Measurements from ENCODE around the gene VPS39.
"Not testable (repeated sequence)": the region's sequence is repeated elsewhere in the genome, so short reads cannot be mapped to it uniquely, and the experiment has no call there.

The VPS39 gene

DNA sequence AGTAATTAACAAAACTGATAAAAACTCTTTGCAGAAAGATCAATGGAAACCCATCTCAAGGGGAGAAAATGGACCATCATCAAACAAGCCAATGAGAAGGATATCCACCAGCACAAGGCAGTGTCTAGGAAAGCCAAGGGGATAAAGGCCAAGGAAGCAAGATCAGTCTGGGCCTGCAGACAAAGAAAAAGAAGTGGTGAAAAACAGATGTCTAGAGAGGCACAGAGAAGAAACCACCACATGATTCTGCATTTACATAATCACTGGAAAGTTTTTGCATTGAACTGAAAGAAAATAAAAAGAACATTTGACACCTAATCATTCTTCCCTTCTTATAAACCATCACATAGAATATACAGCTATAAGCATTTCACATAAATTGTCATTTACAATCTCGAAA, 23.0 kb upstream of the VPS39 start:
- no peak overlapping the region for H3K27ac ChIP-seq
- TF ChIP-seq, protein P1, sequence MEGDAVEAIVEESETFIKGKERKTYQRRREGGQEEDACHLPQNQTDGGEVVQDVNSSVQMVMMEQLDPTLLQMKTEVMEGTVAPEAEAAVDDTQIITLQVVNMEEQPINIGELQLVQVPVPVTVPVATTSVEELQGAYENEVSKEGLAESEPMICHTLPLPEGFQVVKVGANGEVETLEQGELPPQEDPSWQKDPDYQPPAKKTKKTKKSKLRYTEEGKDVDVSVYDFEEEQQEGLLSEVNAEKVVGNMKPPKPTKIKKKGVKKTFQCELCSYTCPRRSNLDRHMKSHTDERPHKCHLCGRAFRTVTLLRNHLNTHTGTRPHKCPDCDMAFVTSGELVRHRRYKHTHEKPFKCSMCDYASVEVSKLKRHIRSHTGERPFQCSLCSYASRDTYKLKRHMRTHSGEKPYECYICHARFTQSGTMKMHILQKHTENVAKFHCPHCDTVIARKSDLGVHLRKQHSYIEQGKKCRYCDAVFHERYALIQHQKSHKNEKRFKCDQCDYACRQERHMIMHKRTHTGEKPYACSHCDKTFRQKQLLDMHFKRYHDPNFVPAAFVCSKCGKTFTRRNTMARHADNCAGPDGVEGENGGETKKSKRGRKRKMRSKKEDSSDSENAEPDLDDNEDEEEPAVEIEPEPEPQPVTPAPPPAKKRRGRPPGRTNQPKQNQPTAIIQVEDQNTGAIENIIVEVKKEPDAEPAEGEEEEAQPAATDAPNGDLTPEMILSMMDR (IDR thresholded peaks at IDR 0.05): no peak
- TF ChIP-seq ZFX (IDR thresholded peaks at IDR 0.05; ENCODE audit: borderline replicate concordance): no peak

DNA sequence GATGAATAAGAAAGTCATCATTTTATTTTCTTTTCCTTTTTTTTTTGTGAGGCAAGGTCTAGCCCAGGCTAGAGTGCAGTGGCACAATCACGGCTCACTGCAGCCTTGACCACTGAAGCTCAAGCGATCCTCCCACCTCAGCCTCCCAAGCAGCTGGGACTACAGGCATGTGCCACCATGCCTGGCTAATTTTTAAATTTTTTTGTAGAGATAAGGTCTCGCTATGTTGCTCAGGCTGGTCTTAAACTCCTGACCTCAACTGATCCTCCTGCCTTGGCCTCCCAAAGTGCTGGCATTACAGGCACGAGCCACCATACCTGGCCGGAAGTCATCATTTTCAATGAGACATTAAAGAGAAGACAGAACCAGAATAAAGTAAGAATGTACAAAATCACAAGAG, 20.9 kb upstream of the VPS39 start:
- not testable (repeated sequence) for H3K27ac ChIP-seq

DNA sequence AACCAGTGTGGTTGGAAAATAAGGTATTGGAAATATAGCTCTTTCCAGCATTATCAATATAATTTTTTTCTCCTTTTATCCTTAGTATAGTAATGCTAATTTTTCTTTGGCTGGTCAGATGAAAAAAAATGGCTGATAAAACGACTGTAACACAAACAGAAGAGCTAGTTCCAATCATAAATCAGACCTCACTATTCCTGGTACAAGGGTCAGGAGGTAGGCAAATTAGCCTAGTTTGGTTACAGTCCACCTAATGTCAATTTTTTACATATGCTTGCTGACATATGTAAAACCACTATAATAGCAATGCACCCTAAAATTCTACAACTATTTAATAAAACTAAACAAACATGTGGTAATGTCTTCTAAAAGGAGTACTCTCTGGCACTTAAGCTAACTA, 19.9 kb upstream of the VPS39 start:
- TF ChIP-seq ZFX (IDR thresholded peaks at IDR 0.05; ENCODE audit: borderline replicate concordance): no peak
- TF ChIP-seq, protein P1 (IDR thresholded peaks at IDR 0.05): no peak
- no peak overlapping the region for H3K27ac ChIP-seq

DNA sequence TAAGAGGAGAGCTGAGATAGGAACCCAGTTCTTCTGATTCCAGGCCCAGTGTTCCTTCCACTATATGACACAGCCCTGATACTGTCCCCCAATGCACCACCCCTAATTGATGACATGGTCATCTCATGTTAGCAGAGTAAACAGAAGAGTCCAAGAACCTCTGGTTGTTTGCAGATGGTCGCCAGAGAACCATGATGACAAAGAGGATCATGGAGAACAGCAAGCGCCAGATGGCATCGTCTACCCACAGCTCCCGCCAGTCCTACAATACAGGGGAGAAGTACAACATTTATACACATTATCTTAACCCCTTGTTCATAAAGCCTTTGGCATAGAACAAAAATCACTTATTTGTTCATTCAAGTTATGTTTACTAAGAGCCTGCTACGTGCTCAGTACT, 18.5 kb upstream of the VPS39 start:
- no peak for TF ChIP-seq ZFX (IDR thresholded peaks at IDR 0.05; ENCODE audit: borderline replicate concordance)
- TF ChIP-seq, protein P1 (IDR thresholded peaks at IDR 0.05): no peak
- H3K27ac ChIP-seq: no peak overlapping the region

DNA sequence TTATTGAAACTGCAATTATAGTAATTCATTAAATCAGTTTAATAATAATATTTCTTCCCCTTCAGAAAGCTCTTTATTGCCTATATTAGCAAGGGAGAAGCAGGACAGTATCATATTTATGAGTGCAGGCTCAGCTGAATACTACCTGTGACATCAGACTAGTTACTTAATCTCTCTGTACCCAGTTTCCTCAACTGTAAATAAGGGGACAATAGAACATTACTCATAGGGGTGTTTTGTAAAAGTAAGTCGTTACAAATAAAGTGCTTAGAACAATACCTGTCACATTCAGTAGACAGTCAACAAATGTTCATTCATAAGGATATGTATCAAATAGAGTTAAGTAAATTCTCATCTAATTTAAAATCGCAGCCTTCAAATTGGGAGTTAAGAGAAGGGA, 12.1 kb upstream of the VPS39 start:
- TF ChIP-seq ZFX (IDR thresholded peaks at IDR 0.05; ENCODE audit: borderline replicate concordance): no peak
- TF ChIP-seq, protein P1 (IDR thresholded peaks at IDR 0.05): no peak
- H3K27ac ChIP-seq: no peak overlapping the region

DNA sequence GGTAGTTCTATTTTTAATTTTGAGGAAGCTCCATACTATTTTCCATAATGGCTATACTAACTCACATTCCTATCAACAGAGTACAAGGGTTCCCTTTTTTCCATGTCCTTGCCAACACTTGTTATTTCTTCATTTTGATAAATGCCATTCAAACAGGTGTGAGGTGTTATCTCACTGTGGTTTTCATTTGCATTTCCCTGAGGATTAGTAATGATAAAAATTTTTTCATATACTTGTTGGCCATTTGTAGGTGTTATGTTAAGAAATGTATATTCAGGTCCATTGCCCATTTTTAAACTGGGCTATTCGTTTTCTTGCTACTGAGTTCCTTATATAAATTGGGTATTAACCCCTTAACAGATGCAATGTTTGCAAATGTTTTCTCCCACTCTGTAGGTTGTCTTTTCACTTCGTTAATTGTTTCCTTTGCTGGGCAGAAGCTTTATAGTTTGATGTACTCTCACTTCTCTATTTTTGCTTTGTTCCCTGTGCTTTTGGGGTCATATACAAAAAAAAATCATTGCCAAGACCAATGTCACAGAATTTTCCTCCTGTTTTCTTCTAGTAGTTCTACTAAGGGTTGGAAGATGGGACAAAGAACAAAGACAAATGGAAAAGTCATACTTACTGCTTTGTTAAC, 11.0 kb upstream of the VPS39 start:
- H3K27ac ChIP-seq: no peak overlapping the region
- TF ChIP-seq ZFX (IDR thresholded peaks at IDR 0.05; ENCODE audit: borderline replicate concordance): no peak
- TF ChIP-seq, protein P1 (IDR thresholded peaks at IDR 0.05): no peak

DNA sequence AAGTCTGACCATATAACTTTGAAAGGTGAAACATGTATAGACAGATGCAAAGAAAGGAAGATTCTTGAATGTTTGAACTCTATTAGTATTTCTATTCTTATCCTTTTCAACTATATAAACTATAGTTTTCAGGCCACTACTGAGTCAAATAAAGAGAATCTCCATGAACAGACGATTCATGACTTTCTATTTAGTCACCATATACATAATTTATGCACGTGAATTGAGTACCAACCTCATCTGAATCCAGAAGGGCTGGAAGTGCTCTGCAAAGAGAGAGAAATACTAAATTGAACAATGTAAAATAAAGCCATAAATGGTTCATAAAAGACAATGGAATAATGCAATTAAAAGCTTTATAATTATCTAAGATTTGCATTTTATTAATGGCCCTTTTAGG, 9.5 kb upstream of the VPS39 start:
- TF ChIP-seq ZFX (IDR thresholded peaks at IDR 0.05; ENCODE audit: borderline replicate concordance): no peak
- TF ChIP-seq, protein P1 (IDR thresholded peaks at IDR 0.05): no peak
- no peak overlapping the region for H3K27ac ChIP-seq
